Right forelimb (tissue), 1 donor: ENCODE measurements around the gene NPRL2.

ENCODE experiments used
- DNase-seq: peaks from one replicate; pipeline ENCODE4 v3.0.0-alpha.2; 2018

NPRL2 gene

DNA sequence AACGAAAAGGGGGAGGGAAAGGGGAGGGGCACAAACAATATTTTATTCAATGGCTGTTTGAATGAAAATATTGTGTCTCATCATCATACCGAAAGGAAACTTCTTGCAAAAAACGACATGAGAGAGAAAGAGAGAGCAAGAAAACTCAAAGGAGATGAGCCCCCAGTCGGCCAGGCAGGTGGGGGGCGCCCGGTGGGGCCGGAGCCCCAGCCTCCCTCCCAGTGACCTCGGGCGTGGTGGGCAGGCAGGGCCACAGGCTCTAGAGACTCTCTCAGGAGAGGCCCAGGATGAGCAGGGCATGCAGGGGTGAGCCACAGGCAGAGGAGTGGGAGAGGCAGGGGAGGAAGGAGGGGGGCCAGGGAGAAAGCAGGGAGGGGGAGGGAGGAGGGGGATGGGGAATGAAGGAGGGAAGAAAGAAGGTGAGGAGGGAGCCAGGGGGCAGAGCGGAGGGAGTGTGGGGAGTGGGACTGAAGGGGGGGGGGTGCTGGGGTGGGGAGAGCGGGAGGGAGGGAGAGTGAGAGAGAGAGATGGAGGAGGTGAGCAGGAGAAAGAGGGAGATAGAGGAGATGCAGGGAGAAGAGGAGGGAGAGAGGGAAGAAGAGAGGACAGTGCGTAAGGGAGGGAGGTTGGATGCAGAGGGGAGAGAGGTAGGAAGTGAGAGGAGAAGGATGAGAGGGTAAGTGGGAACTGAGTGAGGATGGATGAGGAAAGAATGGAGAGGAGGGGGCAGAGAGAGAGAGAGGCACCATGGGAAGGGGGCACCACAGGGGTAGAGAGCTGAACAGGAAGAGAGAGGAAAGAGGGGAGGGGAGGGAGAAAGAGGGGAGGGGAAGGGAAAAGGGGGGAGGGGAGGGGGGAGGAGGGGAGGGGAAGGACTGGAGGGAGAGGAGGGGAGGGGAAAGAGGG, 22.8 kb upstream of the NPRL2 start:
- DNase-seq = no peak

DNA sequence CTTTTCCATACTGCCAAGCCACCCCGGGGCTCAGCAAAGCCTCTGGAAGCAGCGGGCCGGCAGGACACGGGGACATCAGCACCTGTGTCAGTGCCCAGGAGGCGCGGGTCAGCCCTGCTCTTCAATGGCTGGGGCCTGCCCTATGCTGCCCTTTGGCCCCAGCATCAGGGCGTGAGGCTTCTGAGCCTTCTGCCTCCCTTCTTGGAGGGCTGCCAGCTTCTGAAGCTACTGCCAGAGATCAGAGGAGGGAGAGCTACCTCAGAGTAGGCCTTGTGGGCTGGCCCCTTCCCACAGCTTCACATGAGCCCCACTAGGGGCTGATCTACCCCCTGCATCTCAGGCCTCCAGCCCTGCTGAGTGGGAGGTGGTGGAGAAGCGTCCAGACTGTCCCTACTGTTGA, 21.8 kb upstream of the NPRL2 start:
- no peak for DNase-seq

DNA sequence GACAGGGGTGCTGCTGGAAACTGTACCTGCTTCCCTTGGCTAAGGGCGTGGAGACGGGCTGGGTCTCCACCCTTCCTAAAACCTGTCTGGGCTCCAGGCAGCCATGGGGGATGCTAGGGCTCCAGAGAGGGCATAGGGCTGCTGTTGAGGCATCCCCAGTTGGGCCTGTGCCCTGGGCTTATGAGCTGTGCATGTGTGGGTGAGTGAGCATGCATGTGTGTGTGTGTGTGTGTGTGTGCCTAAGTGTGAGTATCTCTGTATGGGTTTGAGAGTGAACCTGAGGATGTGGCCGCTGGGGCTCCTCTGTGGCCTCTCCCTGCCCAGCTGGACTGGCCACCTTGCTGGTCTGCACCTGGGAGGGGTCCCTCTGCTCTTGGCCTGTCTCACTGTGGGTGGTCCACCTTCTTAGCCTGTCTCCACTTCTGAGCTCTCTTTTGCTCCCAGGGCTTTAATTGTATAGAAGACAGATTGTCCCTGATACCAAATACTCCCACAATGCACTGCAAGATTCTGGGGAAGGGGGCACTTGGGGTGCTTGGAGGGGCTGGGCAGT, 20.6 kb upstream of the NPRL2 start:
- DNase-seq = no peak

DNA sequence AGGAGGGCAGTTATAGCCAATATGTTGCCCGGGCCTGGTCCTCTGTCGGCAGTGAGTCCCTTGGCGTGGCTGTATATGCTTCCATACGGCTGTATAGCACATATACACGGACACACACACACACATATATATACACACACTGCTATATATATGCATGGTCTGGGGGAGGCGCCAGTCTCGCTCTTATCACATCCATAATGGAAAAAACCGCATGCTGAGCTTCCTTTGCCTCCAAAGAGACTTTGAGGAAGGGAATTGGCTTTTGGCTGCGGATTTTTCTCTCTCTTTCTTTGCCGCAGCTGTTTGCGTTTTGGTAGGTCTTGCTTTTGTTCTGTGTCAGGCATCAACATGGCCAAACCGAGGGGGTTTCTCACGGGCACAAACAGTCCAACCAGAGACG, 20.0 kb upstream of the NPRL2 start:
- peak; percentile 73 for DNase-seq

DNA sequence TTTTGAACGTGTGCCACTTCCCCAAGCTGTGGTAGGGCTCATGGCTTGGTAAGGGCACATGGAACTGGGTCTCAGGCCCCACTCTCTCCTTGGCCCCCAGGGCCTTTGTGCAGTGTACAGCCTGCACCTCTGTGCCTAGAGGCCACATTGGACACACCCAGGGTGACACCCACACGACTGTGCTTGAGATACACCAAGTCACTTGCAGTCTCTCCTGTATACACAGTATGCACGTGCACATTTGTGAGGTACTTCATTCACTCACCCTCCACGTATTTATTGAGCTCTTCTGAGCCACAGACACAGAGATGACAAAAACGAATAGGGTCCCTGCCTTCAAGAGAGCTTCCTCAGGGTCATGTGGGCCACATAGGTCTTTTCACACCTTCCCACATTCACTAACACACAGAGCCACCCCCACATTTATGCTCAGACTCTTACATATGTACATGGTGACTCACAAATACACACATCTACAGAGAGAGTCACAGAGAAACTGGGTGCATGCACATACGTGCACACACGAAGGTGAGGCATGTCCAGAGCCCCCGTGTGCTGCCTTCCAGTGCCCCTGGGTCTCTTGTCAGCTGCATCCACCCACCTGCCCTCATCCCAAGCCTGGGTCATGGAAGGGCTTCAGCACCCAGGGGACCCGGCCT, 18.6 kb upstream of the NPRL2 start:
- no peak for DNase-seq

DNA sequence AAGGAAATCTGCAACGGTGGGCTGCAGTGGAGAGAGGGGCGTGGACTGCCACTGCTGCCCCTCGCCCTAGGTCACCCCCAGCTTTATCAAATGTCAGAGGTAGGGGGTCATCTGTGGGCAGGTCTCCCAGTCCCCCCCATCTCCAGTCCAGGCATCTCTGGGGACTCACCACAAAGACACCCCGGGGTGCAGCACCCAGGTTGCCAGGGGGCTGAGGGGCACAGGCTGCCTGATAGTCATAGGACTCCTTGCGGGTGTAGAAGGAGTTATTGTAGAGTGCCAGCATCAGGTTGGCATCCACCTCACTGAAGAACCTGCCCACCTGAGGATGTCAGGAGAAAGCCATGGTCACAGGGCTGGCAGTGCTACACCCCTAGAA, 15.3 kb upstream of the NPRL2 start:
- DNase-seq = no peak

DNA sequence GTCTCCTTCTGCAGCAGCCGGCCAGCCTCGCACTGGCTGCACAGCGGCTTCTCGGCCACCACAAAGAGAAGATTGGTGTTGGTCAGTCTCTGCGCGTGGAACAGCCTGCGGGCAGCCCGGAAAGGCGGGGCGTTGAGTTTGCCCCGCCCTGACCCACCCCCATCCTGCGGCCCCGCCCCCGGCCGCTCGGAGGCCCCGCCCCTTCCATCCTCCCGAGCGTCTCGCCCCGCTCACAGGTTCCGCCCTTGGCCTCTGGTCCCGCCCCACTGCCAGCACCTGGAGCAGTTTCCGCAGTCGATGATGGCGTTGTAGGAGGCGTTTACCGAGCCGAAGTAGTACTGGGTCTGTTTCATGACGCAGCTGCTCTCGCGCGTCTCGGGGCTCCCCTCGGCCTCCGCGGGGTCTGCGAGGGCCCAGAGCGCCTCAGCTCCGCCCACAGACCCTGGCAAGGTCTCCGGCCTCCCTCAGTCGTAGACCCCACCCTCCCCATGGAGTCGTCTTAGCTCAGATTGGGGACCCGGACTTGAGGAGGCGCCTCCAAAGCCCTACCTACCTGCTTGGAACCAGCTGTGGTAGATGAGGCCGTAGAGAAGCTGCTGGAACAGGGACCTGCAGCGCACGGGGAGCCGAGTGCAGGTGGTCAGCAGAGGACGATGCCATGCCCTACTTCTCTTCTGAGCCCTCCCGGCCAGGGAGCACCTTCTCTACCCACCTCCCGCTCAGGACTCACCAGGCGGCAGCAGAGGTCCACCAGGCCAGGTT, 14.7 kb upstream of the NPRL2 start:
- DNase-seq = peak; percentile 84

DNA sequence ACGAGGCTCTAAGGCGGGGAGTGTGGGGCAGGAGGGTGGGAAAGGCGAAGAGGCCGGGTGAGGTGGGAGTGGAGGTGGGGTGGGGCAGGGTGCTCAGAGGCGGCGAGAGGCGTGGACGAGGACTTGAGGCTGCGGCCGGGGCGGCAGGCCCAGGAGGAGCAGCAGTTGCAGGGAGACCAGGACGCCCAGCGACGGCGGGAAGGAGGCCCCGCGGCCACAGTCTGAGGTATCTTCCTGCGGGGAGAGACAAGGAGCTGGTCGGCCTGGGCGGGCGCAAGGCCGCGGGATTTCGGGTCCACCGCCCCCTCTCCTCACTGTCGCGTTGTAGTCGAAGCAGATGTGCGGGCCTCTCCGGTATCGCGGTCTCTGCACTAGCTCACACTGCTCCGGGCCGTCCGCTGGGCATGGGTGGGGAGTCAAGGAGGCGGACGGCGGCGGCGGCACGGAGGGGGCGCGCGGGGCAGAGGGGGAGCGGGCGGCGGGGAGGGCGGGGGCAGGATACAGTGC, 14.1 kb upstream of the NPRL2 start:
- no peak for DNase-seq

DNA sequence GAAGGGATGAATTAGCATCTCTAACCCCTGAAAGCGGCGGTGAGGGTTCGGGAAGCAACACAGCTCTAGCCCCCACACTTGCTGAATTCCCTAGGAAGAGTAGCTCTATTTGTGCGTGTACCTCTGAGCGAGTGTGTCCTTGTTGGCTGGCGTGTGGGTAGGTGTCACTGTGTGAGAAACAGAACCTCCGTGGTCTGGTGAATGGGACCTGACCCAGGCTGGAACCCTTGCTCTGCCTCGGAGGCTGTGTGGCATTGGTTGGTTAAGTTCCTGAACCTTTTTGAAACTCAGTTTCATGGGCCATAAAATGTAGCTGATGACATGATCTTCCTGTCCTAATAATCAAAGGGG, 9.2 kb upstream of the NPRL2 start:
- DNase-seq = no peak

DNA sequence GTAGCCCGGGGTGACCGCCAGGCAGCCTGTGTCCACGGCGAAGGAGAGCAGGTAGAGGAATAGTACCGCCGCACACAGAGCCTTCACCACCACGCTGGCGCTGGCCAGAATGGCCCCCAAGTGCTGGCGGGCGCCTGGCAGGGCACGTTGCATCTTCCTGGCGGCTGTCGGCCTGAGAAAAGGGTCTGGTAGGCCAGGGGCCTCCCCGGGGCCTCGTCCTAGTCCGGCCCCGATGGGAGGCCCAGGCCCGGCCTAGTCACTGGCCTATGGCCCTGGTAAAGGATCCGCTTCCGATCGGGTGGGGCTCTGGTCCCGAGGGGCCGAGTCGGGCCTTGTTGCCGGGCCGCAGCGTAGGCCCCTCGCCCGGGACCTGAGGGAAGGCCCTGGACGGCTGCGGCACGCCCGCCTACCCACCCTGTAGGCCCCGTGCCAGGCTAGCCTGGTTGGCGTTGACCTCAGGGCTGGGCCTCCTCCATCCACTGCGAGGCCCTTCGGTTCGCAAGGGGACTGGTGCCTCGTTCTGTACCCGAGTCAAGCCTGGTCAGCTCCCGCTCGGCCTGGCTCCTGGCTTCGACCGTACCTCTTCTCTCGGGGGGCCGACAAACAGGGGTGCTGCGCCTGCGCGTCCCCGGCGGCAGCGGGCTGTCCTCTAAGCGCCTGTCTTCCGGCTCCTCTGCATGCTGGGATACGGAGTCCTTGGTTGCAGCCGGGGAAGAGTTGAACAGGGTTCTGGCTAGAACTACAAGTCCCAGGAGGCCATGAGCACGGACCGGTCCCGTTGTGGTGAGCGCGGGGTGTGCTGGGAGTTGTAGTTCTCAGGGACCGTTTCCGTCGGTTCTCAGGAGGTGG, 8.6 kb upstream of the NPRL2 start, which contains the start of gene TMEM115:
TMEM115 (minus strand) TSS at position 611 of the 849 bp plus-strand sequence; CDS start at position 153, 458 bp downstream.
- peak; percentile 94 for DNase-seq

DNA sequence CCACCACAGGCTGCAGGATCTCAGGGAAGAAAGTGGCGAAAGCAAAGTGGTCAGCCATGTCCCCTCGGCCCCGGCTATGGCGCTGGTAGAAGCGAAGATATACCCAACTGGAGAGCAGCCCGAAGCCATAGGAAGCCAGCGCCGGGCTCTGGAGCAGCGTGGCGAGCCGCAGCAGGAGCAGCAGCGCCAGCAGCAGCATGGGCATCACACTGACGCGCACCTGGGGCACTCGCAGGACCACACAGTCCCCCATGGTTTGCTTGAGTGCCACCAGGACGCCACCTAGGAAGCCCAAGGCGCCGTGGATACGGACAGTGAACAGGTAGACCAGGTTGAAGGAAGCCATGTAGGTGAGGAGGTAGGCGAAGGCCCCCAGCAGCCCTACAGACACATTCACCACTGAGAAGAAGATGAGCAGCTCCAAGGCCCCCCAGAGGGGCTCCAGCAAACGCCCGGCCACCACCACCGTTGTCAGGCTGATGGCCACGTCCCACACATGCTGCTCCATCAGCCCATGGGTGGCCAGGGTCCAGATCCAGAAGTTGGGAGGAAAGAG, 7.9 kb upstream of the NPRL2 start:
- DNase-seq = no peak

DNA sequence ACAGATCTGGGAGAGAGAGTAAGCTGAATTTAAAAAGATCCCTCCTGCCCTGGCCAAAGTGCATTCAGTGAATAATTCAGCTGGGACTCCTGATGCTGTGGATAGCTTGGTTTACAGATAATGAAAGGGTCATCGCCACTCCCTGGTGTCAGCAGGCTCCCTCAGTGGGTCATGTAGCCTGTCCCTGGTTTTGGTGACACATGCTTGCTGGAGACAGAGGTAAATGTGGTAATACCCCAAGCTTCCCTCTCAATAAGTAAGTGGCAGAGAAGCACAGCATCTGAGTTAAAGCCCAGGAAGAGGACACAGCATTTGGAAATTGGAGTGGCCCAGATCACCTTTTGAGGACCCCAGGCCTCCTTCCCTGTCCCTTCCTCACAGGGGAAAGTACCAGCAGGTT, 6.9 kb upstream of the NPRL2 start:
- no peak for DNase-seq

DNA sequence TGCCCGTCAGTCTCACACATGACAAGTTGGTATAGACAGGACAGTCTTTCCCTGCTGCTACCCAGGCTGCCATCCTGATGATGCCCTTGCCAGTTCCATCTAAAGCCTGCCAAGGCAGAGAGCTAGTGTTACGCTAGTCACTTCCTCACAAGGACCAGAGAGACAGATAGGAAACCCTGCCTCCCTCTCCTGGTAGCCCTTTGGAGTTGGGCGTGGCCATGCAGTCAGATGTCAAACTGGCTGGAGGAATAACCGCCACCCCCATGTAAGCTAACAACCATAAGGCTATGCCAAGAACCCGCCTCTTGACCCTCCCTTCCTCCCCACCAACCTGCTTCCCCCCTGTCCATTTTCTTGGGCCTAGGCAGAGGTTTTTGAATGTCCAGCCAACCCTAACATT, 6.0 kb upstream of the NPRL2 start:
- no peak for DNase-seq

DNA sequence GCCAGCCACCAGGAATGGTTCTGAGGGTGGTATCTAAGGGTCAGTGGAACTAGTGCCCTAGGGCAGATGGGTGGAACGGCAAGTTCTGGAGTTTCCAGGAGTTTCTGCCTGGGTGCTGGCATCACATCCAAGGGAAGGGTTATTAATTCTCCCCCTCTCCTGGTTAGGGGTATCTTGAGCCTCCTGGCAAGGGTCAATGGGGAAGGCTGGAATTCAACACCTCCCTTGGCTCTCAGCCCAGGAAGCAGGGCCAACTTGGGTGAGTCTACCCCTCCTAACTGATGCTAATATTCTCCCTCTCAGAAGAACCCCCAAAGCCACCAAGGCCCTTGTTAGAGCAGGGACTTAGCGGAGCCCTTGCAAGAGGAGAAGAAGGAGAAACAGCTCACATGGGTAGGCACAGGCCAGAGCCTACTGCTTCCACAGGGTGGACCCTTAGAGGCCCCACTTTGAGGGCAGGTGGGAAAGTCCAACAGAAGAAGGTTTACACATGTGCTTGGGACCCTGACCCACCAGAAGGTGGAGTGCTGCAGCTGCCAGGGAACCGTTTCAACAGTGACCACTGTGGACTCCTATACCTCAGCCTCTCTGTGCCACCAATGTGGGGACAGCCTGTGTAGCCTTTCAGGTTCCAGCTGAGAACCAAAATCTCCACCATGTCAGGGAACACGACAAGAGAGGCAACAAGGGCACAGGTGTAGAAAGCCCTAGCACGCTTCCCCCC, 5.4 kb upstream of the NPRL2 start:
- no peak for DNase-seq

DNA sequence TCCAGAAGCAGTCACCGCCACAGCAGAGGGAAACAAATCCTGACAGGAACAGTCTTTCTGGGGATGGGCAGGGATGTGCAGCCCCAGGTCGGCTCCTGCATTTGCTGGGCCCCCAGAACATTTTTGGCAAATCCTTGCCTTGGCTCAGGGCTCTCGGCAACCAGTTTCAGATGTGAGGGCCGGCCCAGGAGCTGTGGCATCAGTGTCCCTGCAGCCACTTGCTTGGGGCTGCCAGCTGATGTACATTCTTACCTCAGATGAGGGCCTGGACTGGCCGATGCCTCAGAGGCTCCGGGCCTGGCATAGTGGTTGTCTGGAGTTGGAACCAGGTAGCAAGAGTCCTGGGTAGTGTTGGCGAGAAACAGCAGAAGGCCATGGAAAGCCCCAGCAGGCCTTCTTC, 4.3 kb upstream of the NPRL2 start:
- no peak for DNase-seq

DNA sequence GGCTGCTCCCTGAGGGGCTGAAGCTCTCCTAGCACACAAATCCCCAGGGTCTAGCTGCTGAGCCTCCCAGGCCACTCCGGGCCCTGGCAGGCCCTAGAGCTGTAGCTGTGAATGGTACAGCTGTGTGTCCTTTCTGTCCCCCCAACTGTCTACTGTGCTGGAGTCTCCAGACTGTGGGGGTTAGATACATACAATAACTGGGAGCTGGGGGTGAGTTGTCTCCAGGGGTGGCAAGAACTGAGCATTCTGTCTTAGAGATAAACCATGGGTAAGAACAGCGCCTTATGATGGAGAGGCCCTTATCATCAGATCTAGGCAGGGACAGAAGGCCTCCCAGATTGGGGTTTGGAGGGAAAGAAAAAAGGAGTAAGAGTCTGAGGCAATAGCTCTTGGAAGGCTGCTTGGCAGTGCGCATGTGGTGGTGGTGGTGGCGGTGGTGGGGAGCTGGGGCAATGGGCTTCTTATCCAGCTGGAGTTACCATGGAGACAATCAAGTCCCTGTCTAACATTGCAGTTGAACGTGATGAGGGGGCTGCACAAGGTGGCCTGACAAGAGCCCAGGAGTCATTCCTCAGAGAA, 3.7 kb upstream of the NPRL2 start:
- no peak for DNase-seq

DNA sequence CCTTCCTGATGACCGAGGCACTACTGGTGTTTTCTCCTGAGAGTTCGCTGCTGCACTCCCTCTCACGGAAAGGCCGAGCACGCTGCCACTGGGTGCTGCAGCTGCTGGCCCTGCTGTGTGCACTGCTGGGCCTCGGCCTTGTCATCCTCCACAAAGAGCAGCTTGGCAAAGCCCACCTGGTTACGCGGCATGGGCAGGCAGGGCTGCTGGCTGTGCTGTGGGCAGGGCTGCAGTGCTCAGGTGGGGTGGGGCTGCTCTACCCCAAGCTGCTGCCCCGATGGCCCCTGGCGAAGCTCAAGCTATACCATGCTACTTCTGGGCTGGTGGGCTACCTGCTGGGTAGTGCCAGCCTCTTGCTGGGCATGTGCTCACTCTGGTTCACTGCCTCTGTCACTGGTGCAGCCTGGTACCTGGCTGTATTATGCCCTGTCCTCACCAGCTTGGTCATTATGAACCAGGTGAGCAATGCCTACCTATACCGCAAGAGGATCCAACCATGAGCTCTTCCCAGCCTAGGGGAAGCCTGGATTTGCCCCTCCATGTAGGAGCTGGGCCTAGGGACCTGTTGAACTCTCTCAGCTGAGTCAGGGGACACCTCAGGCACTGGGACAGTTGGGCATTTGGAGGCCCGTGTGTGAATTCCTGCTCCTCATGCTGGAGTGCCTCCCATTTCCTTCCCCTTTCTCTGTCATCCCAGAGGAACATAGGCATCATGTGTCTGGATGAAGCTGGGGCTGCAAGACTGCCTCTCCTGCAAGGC, 2.9 kb upstream of the NPRL2 start:
- DNase-seq = no peak

DNA sequence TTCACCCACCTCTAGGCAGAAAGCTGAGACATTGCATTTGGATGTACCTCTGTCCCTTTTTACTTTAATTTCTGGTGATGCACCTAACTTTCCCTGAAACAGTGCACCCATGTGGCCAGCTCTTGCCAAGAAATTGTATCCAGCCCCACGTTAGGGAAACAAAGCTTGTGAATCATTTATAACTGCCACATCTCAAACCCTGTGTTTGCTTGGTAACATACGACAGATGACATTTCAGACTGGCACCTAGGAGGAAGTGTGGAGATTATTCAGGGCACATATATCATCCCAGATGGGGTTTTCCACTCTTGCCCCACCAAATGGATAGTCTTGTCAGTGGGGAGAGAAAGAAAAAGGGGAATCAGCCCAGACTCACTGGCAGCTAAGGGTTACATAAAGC, 2.2 kb upstream of the NPRL2 start:
- DNase-seq = no peak

DNA sequence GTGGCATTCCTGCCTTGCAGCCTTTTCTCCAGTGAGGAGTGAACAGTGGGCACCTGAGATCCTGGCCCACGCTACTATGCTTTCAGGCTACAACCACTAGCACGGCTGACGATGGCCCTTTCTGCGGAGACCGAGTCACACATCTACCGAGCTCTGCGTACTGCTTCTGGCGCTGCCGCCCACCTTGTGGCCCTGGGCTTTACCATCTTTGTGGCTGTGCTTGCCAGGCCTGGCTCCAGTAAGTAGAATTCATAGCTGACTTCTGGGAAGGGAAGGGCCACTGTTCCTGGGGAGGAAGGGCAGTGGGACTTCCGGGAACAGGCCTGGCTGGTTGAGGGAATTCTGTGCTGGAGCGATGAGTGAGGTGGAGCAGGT, 735 bp upstream of the NPRL2 start:
- DNase-seq = no peak

DNA sequence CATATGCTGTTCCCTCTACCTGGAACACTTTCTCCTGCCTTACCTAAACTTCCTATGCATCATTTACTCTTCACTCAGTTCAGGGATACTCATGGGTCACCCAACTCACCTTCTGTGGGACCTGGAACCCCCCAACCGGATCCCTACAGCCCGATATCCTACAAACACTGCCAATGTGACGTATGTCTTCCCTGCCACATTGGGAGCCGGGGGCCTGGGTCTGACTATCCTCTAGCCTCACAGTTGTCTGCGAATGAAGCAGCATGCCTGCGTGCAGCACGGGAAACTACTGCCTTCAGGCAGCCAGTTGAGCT, 405 bp downstream of the NPRL2 start:
- no peak for DNase-seq
